Measurements from ENCODE around the gene PITX1. TPM values are rescaled to one million over a fixed set of nuclear protein-coding genes. Genes with fewer than 3 reads are reported as not detected.

Gene PITX1
- total RNA-seq, 1 experiment from 2014 or later: 31.0 TPM

DNA sequence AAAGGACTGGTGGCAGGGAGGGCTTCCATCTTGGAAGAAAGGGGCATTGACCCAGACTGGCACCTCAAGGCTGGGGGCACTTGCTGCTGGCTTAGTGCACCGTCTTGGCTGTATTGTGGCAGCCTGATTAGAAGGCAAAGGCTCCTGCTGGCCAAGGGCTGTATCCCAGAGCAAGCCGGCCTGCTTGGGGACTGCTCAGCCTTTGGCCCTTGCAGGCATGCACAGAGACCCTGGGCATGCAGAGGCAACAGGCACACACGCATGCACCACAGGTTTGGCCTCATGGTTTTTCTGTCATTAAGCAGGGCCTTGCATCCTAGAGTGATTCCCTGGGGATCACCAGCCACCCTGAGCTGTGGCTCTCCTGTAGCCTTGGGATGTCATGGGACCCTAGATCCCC, 29.0 kb downstream of the PITX1 start:
- intact Hi-C loops (cut with micrococcal nuclease): no loop called here
- Histone ChIP-seq H3K27ac (ENCODE audit: low read depth, low read length) (no peak overlapping the region), H3K4me1 (ENCODE audit: control insufficient read depth in 1 of 2, insufficient read depth in 2 of 2, low read length in 2 of 2) (no peaks in the 10 kb centered on the region), H3K9me2 (ENCODE audit: insufficient read depth) (no peaks in the 10 kb centered on the region), H3K4me3 (replicated peaks in 1 of 2; ENCODE audit: low read depth in 1 of 2, low read length in 2 of 2) (no peak overlapping the region), H2AFZ (ENCODE audit: low read depth, low read length, poor library complexity, severe bottlenecking) (no peak overlapping the region), H4K20me1 (ENCODE audit: insufficient read depth) (no peaks in the 10 kb centered on the region), H3K4me2 (ENCODE audit: low read length) (no peak overlapping the region), H3K9ac (ENCODE audit: low read length) (no peak overlapping the region), H3K36me3 (ENCODE audit: control insufficient read depth in 1 of 2, insufficient read depth in 2 of 2, low read length in 2 of 2) (no peaks in the 10 kb centered on the region), H3K79me2 (ENCODE audit: insufficient read depth, low read length) (no peaks in the 10 kb centered on the region), H3K27me3 (ENCODE audit: insufficient read depth, low read length) (no peaks in the 10 kb centered on the region), H3K9me3 (ENCODE audit: control insufficient read depth in 1 of 2, insufficient read depth in 1 of 2, low read depth in 1 of 2, low read length in 2 of 2) (no peaks in the 10 kb centered on the region)
- no TSS peak for BruUV-seq (replicated peaks)
- DNase-seq (ENCODE audit: low read depth, low spot score) (no peak), ATAC-seq (no peak)
- ChIA-PET POLR2A (no interaction called here), CTCF (no interaction called here), RAD21 (ENCODE audit: low non-redundant PET in 1 of 2, low total read pairs in 2 of 2, uncharacterized antibody in 2 of 2, unreplicated experiment in 2 of 2) (no interaction called here)
- TF ChIP-seq EZH2phosphoT487 (IDR thresholded peaks at IDR 0.05; ENCODE audit: borderline replicate concordance) (no peak), ELF1 (IDR thresholded peaks at IDR 0.05; ENCODE audit: borderline replicate concordance, low read depth) (no peak), ZNF274 (IDR thresholded peaks at IDR 0.05; ENCODE audit: low read depth, low read length) (no peak), SP1 (IDR thresholded peaks at IDR 0.05; ENCODE audit: low read depth) (no peak), SIN3A (IDR thresholded peaks at IDR 0.05; ENCODE audit: low read depth) (no peak)
- TF ChIP-seq, protein P1, sequence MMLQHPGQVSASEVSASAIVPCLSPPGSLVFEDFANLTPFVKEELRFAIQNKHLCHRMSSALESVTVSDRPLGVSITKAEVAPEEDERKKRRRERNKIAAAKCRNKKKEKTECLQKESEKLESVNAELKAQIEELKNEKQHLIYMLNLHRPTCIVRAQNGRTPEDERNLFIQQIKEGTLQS (IDR thresholded peaks at IDR 0.05): no peak
- TF ChIP-seq, protein P2, sequence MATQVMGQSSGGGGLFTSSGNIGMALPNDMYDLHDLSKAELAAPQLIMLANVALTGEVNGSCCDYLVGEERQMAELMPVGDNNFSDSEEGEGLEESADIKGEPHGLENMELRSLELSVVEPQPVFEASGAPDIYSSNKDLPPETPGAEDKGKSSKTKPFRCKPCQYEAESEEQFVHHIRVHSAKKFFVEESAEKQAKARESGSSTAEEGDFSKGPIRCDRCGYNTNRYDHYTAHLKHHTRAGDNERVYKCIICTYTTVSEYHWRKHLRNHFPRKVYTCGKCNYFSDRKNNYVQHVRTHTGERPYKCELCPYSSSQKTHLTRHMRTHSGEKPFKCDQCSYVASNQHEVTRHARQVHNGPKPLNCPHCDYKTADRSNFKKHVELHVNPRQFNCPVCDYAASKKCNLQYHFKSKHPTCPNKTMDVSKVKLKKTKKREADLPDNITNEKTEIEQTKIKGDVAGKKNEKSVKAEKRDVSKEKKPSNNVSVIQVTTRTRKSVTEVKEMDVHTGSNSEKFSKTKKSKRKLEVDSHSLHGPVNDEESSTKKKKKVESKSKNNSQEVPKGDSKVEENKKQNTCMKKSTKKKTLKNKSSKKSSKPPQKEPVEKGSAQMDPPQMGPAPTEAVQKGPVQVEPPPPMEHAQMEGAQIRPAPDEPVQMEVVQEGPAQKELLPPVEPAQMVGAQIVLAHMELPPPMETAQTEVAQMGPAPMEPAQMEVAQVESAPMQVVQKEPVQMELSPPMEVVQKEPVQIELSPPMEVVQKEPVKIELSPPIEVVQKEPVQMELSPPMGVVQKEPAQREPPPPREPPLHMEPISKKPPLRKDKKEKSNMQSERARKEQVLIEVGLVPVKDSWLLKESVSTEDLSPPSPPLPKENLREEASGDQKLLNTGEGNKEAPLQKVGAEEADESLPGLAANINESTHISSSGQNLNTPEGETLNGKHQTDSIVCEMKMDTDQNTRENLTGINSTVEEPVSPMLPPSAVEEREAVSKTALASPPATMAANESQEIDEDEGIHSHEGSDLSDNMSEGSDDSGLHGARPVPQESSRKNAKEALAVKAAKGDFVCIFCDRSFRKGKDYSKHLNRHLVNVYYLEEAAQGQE (IDR thresholded peaks at IDR 0.05; ENCODE audit: low read depth): no peak

DNA sequence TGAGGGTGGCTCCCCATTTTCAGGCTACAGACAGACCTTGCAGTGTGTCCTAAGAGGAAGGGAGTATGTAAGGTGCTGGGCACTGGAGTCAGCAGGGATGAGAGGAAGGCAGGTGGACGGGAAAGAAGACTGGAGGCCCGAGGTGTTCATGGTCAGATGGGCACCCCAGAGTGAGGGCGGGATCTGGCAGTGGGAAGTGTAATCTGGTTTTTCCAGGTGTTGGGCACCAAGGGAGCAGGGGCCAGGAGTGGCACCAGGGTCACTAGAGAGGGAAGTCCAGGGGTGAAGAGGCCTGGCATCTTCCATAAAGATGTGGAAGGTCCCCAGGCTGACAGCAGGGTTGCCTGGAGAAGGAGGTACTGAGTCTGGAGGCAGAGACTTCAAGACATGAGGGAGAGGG, 29.7 kb downstream of the PITX1 start:
- Histone ChIP-seq H3K9ac (ENCODE audit: low read length) (no peak overlapping the region), H3K4me2 (ENCODE audit: low read length) (no peak overlapping the region), H3K36me3 (ENCODE audit: control insufficient read depth in 1 of 2, insufficient read depth in 2 of 2, low read length in 2 of 2) (no peaks in the 10 kb centered on the region), H3K4me3 (replicated peaks in 1 of 2; ENCODE audit: low read depth in 1 of 2, low read length in 2 of 2) (no peak overlapping the region), H2AFZ (ENCODE audit: low read depth, low read length, poor library complexity, severe bottlenecking) (no peak overlapping the region), H3K9me2 (ENCODE audit: insufficient read depth) (no peaks in the 10 kb centered on the region), H3K27me3 (ENCODE audit: insufficient read depth, low read length) (no peaks in the 10 kb centered on the region), H3K79me2 (ENCODE audit: insufficient read depth, low read length) (no peaks in the 10 kb centered on the region), H4K20me1 (ENCODE audit: insufficient read depth) (no peaks in the 10 kb centered on the region), H3K9me3 (ENCODE audit: control insufficient read depth in 1 of 2, insufficient read depth in 1 of 2, low read depth in 1 of 2, low read length in 2 of 2) (no peaks in the 10 kb centered on the region), H3K4me1 (ENCODE audit: control insufficient read depth in 1 of 2, insufficient read depth in 2 of 2, low read length in 2 of 2) (no peaks in the 10 kb centered on the region), H3K27ac (ENCODE audit: low read depth, low read length) (no peak overlapping the region)
- TF ChIP-seq ZFX (IDR thresholded peaks at IDR 0.05): no peak
- no peak for TF ChIP-seq POLR2AphosphoS5 (IDR thresholded peaks at IDR 0.05; ENCODE audit: low read depth, low read length)
- TF ChIP-seq CEBPB (IDR thresholded peaks at IDR 0.05; ENCODE audit: low read depth): no peak
- TF ChIP-seq, protein P3, sequence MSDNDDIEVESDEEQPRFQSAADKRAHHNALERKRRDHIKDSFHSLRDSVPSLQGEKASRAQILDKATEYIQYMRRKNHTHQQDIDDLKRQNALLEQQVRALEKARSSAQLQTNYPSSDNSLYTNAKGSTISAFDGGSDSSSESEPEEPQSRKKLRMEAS (IDR thresholded peaks at IDR 0.05): no peak
- no peak for TF ChIP-seq SRF (IDR thresholded peaks at IDR 0.05; ENCODE audit: low read depth)
- TF ChIP-seq FOSL1 (IDR thresholded peaks at IDR 0.05; ENCODE audit: low read depth): no peak
- TF ChIP-seq RAD21 (IDR thresholded peaks at IDR 0.05; ENCODE audit: low read depth): no peak
- TF ChIP-seq EZH2phosphoT487 (IDR thresholded peaks at IDR 0.05; ENCODE audit: borderline replicate concordance): no peak
- TF ChIP-seq EZH2 (IDR thresholded peaks at IDR 0.05): no peak
- TF ChIP-seq TCF7L2 (IDR thresholded peaks at IDR 0.05; ENCODE audit: borderline replicate concordance, extremely low read depth, insufficient read depth, insufficient read length): no peak
- TF ChIP-seq YY1 (IDR thresholded peaks at IDR 0.05; ENCODE audit: extremely low read depth, insufficient replicate concordance, low read depth, low read length): no peak
- no peak for TF ChIP-seq POLR2A (IDR thresholded peaks at IDR 0.05; ENCODE audit: borderline replicate concordance, extremely low read depth, insufficient read depth, insufficient read length)
- ChIA-PET CTCF (no interaction called here), RAD21 (ENCODE audit: low non-redundant PET in 1 of 2, low total read pairs in 2 of 2, uncharacterized antibody in 2 of 2, unreplicated experiment in 2 of 2) (no interaction called here), POLR2A (no interaction called here)
- DNase-seq (ENCODE audit: low read depth, low spot score): no peak
- intact Hi-C loops (cut with micrococcal nuclease): no loop called here
- ATAC-seq: no peak
- BruUV-seq (replicated peaks): no TSS peak
